A549 treated with GW870086 at 1 μM for 4 hours (cell line): ENCODE measurements around the gene PLCD1. TPM values are rescaled to one million over a fixed set of nuclear protein-coding genes. Genes with fewer than 3 reads are reported as not detected.

ENCODE experiments used
- total RNA-seq: library from RNA; stranded (reverse); fragments of 200-300 nt; extraction: Qiagen RNA extraction; gene quantifications from 5 replicates; pipeline ENCODE4 v1.2.3, GENCODE V29; 2022; ENCODE audit warnings: low read depth

The PLCD1 gene
- 3.5 to 5.1 TPM (median 4.0 TPM) in 5 replicates for total RNA-seq

GRCh38 chr3:38029400-38030125 lies at the start of gene PLCD1:
Gene PLCD1, minus strand, starts transcription at chr3:38029642. Its CDS starts 103 bp downstream, at chr3:38029539.

GRCh38 chr3:38039101-38039898 lies 9.9 kb upstream of the PLCD1 start, which contains the start of gene DLEC1:
Gene DLEC1, plus strand, starts transcription at chr3:38039208. Its CDS starts 18 bp downstream, at chr3:38039226.

GRCh38 chr3:37990527-37990926 lies 38.9 kb downstream of the PLCD1 start, which contains the start of gene VILL:
Gene VILL, plus strand, starts transcription at chr3:37990786. Its CDS starts 2,887 bp downstream, at chr3:37993673.

Other genes starting within 250 kb of the PLCD1 start
- 13.1 to 15.9 TPM (median 13.4 TPM) in 5 replicates for gene CTDSPL, start 167.8 kb downstream of the PLCD1 start, total RNA-seq
- 0.07 to 0.35 TPM (median 0.30 TPM) in 3 of 5 replicates, not detected in the others for gene VILL, start 38.9 kb downstream of the PLCD1 start, total RNA-seq
- gene DLEC1, start 9.6 kb upstream of the PLCD1 start, total RNA-seq = 0.06 TPM in 1 of 5 replicates, not detected in the others
- 39.7 to 50.2 TPM (median 46.9 TPM) in 5 replicates for gene ACAA1, start 107.5 kb upstream of the PLCD1 start, total RNA-seq
- 22.8 to 26.1 TPM (median 24.8 TPM) in 5 replicates for gene MYD88, start 109.0 kb upstream of the PLCD1 start, total RNA-seq
- gene OXSR1, start 135.9 kb upstream of the PLCD1 start, total RNA-seq = 27.0 to 38.5 TPM (median 36.3 TPM) in 5 replicates
- gene SLC22A13, start 236.2 kb upstream of the PLCD1 start, total RNA-seq = 0.07 to 0.10 TPM in 2 of 5 replicates, not detected in the others